Caco-2 (cell line): Measurements from ENCODE around the gene LIMS2. TPM values are rescaled to one million over a fixed set of nuclear protein-coding genes. Genes with fewer than 3 reads are reported as not detected.

Source experiments
- BruUV-seq: library from RNA; stranded (reverse); fragments of 400-500 nt; replicated peaks from 2 replicates; lab custom pipeline; 2021; lab: Mats Ljungman, UMichigan
- CTCF ChIA-PET: fragments of 300-600 bp; sonication (Branson Sonifier 250); formaldehyde crosslinking; loops from one replicate; lab custom pipeline; 2022; ENCODE audit warnings: antibody characterized with exemption; lab: Charles Lee
- POLR2A ChIA-PET: fragments of 300-600 bp; sonication (Branson Sonifier 250); formaldehyde crosslinking; loops from one replicate; lab custom pipeline; 2022; ENCODE audit warnings: antibody characterized with exemption; lab: Charles Lee
- DNase-seq, 2 experiments: peaks; one replicate each; pipeline versions ENCODE4 v3.0.0 to v3.0.0-alpha.2; 2020 to 2022
- H3K27me3 ChIP-seq: replicated peaks from 2 replicates; pipeline ENCODE4 v1.6.0; 2011; ENCODE audit warnings: low read length; ENCODE audit not compliant: control insufficient read depth, insufficient read depth
- H3K36me3 ChIP-seq: 2 replicates; pipeline ENCODE4 v1.5.1; 2011; ENCODE audit warnings: low read length; ENCODE audit not compliant: control insufficient read depth, insufficient read depth
- H3K4me1 ChIP-seq: fragments of 250-450 bp; sonication (Bioruptor Pico); 2 replicates; pipeline ENCODE4 v1.5.1; 2020; ENCODE audit warnings: mild to moderate bottlenecking
- H3K4me3 ChIP-seq: 2 replicates; pipeline ENCODE4 v1.5.1; 2011; ENCODE audit warnings: low read depth, mild to moderate bottlenecking, control low read depth, low read length
- H3K9me3 ChIP-seq: fragments of 250-450 bp; sonication (Bioruptor Pico); 2 replicates; pipeline ENCODE4 v1.5.1; 2020; ENCODE audit warnings: mild to moderate bottlenecking, moderate library complexity
- H3K27ac Mint-ChIP-seq: one replicate; pipeline ENCODE4 v1.8.0; 2022; ENCODE audit warnings: mixed read lengths; ENCODE audit not compliant: unreplicated experiment
- H3K27me3 Mint-ChIP-seq: one replicate; pipeline ENCODE4 v1.8.0; 2022; ENCODE audit warnings: mixed read lengths; ENCODE audit not compliant: insufficient read depth, unreplicated experiment
- H3K36me3 Mint-ChIP-seq: one replicate; pipeline ENCODE4 v1.8.0; 2022; ENCODE audit warnings: mild to moderate bottlenecking, mixed read lengths; ENCODE audit not compliant: insufficient read depth, unreplicated experiment
- H3K4me1 Mint-ChIP-seq: one replicate; pipeline ENCODE4 v1.8.0; 2022; ENCODE audit warnings: low read depth, mixed read lengths; ENCODE audit not compliant: unreplicated experiment
- H3K4me3 Mint-ChIP-seq: one replicate; pipeline ENCODE4 v1.8.0; 2022; ENCODE audit warnings: mild to moderate bottlenecking, moderate library complexity, mixed read lengths; ENCODE audit not compliant: unreplicated experiment
- H3K9me3 Mint-ChIP-seq: one replicate; pipeline ENCODE4 v1.8.0; 2022; ENCODE audit warnings: mixed read lengths; ENCODE audit not compliant: unreplicated experiment
- intact Hi-C: fragments of 100-400 bp; cut with micrococcal nuclease; formaldehyde crosslinking; loops from one replicate; pipeline ENCODE4 v1.10.0; 2022; ENCODE audit not compliant: unreplicated experiment
- total RNA-seq: library from RNA; stranded (reverse); gene quantifications from 2 replicates; pipeline ENCODE4 v1.2.3, GENCODE V29; 2022
- TF ChIP-seq, protein P1 (sequence below), 2 experiments: fragments of 200-600 bp in 1 of 2; IDR thresholded peaks; 1 replicate in 1 of 2; 2 replicates in 1 of 2; pipeline versions ENCODE4 v1.5.1 to v1.8.0; 2011 to 2022; ENCODE audit warnings: antibody characterized with exemption in 1 of 2, control low read depth in 1 of 2, inconsistent platforms in 1 of 2, low read depth in 1 of 2, low read length in 1 of 2, mild to moderate bottlenecking in 1 of 2, moderate library complexity in 1 of 2; ENCODE audit not compliant: insufficient read depth in 1 of 2, severe bottlenecking in 1 of 2, unreplicated experiment in 1 of 2

Gene LIMS2
- total RNA-seq, 1 experiment from 2014 or later: 10.0 TPM

DNA sequence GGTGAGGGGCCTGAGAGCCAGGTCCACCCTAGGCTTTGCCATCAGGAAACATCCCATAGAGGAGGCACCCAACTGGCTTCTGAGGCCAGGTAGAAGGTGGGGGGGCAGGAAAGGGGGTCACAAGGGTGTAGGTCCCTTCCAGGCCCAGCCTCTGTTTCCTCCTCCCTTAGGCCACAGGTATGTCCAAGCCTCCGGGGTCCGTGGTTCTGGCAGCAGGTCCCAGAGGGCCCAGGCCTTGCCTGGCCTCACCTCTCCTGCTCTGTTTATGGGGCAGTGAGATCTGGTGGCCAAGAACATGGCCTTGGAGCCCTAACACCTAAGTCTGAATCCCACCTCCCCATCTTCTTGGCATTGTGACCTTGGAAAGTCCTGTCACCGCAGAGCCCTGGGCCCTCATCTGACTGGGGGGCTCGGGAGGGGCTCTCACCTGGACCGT, 51.0 kb downstream of the LIMS2 start:
- H3K36me3 ChIP-seq: no peaks in the 10 kb centered on the region
- H3K4me1 ChIP-seq: no peaks in the 10 kb centered on the region
- ChIA-PET CTCF (no interaction called here), POLR2A (no interaction called here)
- Mint-ChIP-seq H3K9me3 (no peaks in the 10 kb centered on the region), H3K27me3 (peaks cover 2% of the 10 kb centered on the region), H3K27ac (no peak overlapping the region), H3K4me3 (no peak overlapping the region), H3K36me3 (no peaks in the 10 kb centered on the region), H3K4me1 (no peaks in the 10 kb centered on the region)
- H3K4me3 ChIP-seq: no peak overlapping the region
- TF ChIP-seq, protein P1, sequence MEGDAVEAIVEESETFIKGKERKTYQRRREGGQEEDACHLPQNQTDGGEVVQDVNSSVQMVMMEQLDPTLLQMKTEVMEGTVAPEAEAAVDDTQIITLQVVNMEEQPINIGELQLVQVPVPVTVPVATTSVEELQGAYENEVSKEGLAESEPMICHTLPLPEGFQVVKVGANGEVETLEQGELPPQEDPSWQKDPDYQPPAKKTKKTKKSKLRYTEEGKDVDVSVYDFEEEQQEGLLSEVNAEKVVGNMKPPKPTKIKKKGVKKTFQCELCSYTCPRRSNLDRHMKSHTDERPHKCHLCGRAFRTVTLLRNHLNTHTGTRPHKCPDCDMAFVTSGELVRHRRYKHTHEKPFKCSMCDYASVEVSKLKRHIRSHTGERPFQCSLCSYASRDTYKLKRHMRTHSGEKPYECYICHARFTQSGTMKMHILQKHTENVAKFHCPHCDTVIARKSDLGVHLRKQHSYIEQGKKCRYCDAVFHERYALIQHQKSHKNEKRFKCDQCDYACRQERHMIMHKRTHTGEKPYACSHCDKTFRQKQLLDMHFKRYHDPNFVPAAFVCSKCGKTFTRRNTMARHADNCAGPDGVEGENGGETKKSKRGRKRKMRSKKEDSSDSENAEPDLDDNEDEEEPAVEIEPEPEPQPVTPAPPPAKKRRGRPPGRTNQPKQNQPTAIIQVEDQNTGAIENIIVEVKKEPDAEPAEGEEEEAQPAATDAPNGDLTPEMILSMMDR (IDR thresholded peaks at IDR 0.05; ENCODE audit: insufficient read depth in 1 of 2, low read depth in 1 of 2, low read length in 1 of 2, severe bottlenecking in 1 of 2, unreplicated experiment in 1 of 2): no peak
- no peak for DNase-seq
- H3K9me3 ChIP-seq: no peaks in the 10 kb centered on the region
- no peaks in the 10 kb centered on the region for H3K27me3 ChIP-seq
- no TSS peak for BruUV-seq
- intact Hi-C loops: no loop called here

DNA sequence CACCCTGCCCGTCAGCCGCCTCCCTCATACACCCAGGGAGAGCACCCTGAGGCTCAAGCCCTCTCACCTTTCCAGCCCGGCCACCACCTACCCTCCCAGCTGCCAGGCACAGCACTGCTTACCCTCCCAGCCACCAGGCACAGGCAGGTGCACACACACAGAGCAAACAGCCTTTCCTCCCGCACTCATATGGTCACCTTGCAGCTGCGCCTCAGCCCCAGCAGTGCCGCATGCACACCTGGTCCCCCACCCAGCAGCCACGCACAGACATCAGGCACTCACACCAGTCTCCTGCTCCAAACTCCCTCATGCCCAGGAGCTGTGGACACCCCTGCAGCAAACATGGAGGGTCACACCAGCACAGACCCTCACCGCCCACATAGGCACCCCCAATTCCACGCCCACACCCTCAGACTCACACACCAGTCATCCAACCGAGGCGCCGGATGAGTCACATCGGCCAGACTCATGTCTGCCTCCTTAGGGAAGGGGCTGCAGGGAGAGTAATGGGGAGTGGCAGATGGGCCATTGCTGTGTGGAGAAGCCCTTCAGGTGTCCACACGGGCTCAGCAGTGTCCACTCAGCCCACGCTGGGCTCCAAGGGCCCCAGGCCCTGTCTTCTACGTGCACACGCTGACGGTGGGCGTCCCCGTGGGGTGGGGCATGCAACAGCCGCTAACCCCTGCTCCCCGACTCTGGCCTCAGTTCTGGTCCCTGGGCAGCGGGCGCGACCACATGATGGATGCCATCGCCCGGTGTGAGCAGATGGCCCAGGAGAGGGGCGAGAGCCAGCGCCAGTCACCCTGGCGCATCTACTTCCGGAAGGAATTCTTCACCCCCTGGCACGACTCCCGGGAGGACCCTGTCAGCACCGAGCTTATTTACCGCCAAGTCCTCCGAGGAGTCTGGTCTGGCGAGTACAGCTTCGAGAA, 51.7 kb downstream of the LIMS2 start:
- intact Hi-C loops: no loop called here
- Histone ChIP-seq H3K4me1 (no peaks in the 10 kb centered on the region), H3K36me3 (no peaks in the 10 kb centered on the region), H3K4me3 (no peak overlapping the region), H3K9me3 (no peaks in the 10 kb centered on the region), H3K27me3 (no peaks in the 10 kb centered on the region)
- H3K9me3 Mint-ChIP-seq: no peaks in the 10 kb centered on the region
- DNase-seq: peak in 1 of 2 experiments; percentile 33
- no peaks in the 10 kb centered on the region for H3K36me3 Mint-ChIP-seq
- ChIA-PET CTCF (no interaction called here), POLR2A (no interaction called here)
- no peak overlapping the region for H3K4me3 Mint-ChIP-seq
- no peaks in the 10 kb centered on the region for H3K4me1 Mint-ChIP-seq
- BruUV-seq: no TSS peak
- peaks cover 4% of the 10 kb centered on the region for H3K27me3 Mint-ChIP-seq
- TF ChIP-seq, protein P1 (IDR thresholded peaks at IDR 0.05; ENCODE audit: insufficient read depth in 1 of 2, low read depth in 1 of 2, low read length in 1 of 2, severe bottlenecking in 1 of 2, unreplicated experiment in 1 of 2): no peak
- no peak overlapping the region for H3K27ac Mint-ChIP-seq

DNA sequence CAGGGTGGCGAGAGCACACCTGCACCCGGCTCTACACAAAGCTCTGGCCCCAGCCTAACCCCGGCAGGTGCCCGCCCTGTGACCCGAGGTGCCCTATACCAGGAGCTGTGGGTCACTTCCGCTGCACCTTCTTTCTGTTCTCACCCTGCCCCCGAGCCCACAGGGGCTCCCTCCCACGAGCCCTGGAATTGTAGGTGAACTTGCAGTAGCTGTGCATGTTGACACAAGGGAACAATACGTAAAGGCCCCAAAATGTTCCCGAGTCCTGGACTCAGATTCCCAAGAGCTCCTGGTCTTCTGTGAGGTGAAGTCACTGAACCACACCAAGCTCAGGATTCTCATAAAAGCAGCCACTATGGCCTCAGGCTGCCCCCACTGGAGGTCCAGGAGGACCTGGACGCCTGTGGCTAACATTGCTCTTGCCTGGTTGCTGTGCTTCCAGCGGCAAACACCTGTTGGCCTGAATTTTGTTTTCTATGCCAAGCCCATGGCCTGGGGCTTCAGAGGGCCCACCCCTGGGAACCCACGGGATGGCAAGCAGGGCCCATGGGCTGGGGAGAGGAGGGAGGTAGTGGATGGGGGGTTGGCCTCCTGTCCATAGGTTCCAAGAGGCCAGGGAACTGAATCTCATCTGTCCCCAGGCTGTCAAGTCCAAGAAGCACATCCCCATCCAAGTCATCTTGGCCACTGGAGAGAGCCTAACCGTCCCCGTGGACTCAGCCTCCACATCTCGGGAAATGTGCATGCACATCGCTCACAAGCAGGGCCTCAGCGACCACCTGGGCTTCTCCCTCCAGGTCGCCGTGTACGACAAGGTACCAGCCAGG, 52.6 kb downstream of the LIMS2 start:
- no peaks in the 10 kb centered on the region for H3K9me3 ChIP-seq
- H3K4me3 ChIP-seq: no peak overlapping the region
- no peaks in the 10 kb centered on the region for H3K36me3 ChIP-seq
- H3K27ac Mint-ChIP-seq: no peak overlapping the region
- peak in 1 of 2 experiments; percentile 13 for DNase-seq
- H3K27me3 Mint-ChIP-seq: peaks cover 5% of the 10 kb centered on the region
- no peak overlapping the region for H3K4me3 Mint-ChIP-seq
- TF ChIP-seq, protein P1 (IDR thresholded peaks at IDR 0.05; ENCODE audit: insufficient read depth in 1 of 2, low read depth in 1 of 2, low read length in 1 of 2, severe bottlenecking in 1 of 2, unreplicated experiment in 1 of 2): no peak
- no peaks in the 10 kb centered on the region for H3K36me3 Mint-ChIP-seq
- no peaks in the 10 kb centered on the region for H3K4me1 Mint-ChIP-seq
- ChIA-PET POLR2A (no interaction called here), CTCF (no interaction called here)
- no peaks in the 10 kb centered on the region for H3K9me3 Mint-ChIP-seq
- no peaks in the 10 kb centered on the region for H3K27me3 ChIP-seq
- intact Hi-C loops: no loop called here
- H3K4me1 ChIP-seq: no peaks in the 10 kb centered on the region
- no TSS peak for BruUV-seq
